Parietal lobe (tissue), 1 donor: Measurements from ENCODE around the gene ITFG2. TPM values are rescaled to one million over a fixed set of nuclear protein-coding genes. Genes with fewer than 3 reads are reported as not detected.

ENCODE experiments used
- total RNA-seq: library from RNA; depleted of rRNA; stranded (reverse); fragments of >200 nt; gene quantifications from one replicate; pipeline ENCODE4 v1.2.3, GENCODE V29; 2014

Gene ITFG2
- 30.7 TPM for total RNA-seq

GRCh38 chr12:2812290-2813213, at the start of gene ITFG2:
ITFG2 (plus strand) TSS chr12:2812668; CDS start chr12:2812761, 93 bp downstream.

GRCh38 chr12:2794736-2795289, 17.7 kb upstream of the ITFG2 start, which contains the start of gene FKBP4:
FKBP4 (plus strand) TSS chr12:2794970; CDS start chr12:2795140, 170 bp downstream.

DNA sequence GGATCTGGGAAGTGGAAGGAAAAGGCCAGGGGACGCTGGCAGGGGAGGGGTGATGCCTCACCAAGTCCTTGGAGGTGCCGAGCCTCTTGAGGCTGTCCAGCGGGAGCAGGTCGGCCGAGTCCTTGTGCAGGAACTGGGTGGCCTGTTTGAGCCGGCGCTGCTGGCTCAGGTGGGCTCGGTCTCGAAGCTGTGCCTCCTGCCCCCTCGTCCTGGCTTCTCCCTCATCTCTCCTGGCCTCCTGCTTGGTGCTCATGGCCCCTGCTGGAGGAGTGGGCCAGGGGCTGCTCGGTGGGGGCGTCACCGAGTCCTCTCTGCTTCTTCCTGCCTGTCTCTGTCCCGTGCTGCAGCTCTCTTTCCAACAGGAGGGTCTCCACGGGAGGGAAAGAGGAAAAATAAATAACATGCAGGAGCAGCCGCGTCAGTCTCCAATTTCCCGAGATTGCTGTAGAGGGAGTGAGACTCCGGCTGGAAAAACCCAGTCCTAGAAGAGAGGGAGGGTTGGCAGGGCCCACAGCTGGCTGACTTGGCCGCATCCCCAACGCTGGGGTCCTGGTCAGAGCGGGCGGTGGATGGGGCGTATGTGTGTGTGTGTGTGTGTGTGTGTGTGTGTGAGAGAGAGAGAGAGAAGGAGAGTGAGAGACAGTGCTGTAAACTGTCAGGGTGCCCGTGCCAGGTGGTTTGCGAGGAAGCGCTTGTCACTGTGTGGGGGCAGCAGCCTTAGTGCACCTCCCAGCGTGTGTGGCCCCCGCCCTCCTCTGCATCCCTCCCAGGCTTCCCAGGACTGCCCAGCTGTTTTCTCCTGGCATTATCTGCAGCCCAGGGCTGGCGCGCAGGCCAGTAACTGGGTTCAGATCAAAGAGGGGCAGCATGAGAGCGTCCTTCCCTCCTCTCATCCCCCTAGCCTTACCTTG, 22.4 kb downstream of the ITFG2 start, which contains the start of gene NRIP2:
Gene NRIP2, minus strand, starts transcription at position 455 of the 911 bp plus-strand sequence. Its CDS starts 52 bp downstream, at position 403.

GRCh38 chr12:2857021-2857431, 44.6 kb downstream of the ITFG2 start, which contains the start of gene TEX52:
TEX52 (minus strand) TSS chr12:2857039; CDS start chr12:2857026, 13 bp downstream.

Other genes with a start within 250 kb of the ITFG2 start
- 44.8 TPM for gene FKBP4, start 17.7 kb upstream of the ITFG2 start, total RNA-seq
- gene NRIP2, start 22.4 kb downstream of the ITFG2 start, total RNA-seq, result not detected
- not detected for gene TEX52, start 44.4 kb downstream of the ITFG2 start, total RNA-seq
- gene FOXM1, start 64.5 kb downstream of the ITFG2 start, total RNA-seq, result 3.4 TPM
- 32.9 TPM for gene RHNO1, start 64.6 kb downstream of the ITFG2 start, total RNA-seq
- 17.2 TPM for gene TULP3, start 78.2 kb downstream of the ITFG2 start, total RNA-seq
- gene TEAD4, start 146.7 kb downstream of the ITFG2 start, total RNA-seq, result not detected